GM19035 (cell line): ENCODE measurements around the gene MCU.
"Not testable (repeated sequence)": the region's sequence is repeated elsewhere in the genome, so short reads cannot be mapped to it uniquely, and the experiment has no call there.

ENCODE experiments used
- ATAC-seq: cut with Tn5 transposase; IDR thresholded peaks from one replicate; pipeline ENCODE4 v1.9.1; 2021; ENCODE audit not compliant: unreplicated experiment

The MCU gene

DNA sequence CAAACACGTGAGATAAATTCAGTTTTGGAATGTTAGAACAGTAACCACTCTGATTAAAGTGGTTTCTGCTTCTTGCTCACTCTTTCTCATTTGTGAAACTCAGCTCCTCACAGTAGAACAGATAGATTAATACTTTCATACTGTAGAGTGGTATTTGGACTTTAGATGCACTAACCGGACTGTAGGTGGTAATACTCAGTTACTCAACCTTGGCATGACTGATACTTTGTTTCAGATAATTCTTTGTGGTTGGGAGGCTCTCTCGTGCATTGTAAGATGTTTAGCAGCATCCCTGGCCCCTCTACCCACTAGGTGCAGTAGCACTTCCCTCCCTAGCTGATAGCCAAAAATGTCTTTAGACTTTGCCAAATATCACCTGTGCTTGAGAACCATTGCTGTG lies 37.6 kb downstream of the MCU start:
- ATAC-seq, result no peak

DNA sequence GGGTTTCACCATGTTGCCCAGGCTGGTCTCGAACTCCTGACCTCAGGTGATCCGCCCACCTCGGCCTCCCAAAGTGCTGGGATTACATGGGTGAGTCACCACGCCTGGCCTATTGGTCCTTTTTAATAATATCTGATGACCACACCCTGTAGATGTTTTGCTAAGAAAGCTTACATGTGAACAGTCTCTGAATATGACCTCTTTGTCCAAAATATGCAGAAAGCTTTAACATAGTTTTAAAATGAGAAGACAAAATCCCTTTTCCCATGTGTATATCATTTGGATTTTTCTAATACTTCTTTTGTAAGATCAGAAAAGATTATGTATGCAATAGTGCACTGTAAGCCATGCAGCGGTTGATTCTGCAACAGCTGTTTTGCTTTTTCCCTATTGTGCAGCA lies 38.5 kb downstream of the MCU start:
- no peak for ATAC-seq

- ATAC-seq, result no peak
Measured at GRCh38 chr10:72731916-72732419, 40.0 kb downstream of the MCU start.

DNA sequence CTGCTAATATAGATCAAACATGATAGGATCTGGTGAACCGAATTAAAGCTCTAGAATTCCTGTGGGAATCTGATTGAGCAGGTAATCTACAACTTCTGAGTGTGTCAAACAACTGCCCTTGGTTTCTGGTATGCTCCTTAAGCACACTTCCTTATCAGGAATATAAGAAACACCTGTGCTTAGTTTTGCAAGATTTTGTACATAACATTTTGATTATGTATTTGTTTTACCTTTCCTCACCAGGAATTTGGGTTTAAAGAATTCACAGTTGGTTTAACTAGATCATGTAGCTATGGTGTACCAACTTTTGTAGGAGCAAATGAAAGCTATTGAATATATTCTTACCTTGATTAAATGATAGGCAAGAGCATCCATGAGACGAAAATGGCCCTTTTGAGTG lies 40.6 kb downstream of the MCU start:
- no peak for ATAC-seq

DNA sequence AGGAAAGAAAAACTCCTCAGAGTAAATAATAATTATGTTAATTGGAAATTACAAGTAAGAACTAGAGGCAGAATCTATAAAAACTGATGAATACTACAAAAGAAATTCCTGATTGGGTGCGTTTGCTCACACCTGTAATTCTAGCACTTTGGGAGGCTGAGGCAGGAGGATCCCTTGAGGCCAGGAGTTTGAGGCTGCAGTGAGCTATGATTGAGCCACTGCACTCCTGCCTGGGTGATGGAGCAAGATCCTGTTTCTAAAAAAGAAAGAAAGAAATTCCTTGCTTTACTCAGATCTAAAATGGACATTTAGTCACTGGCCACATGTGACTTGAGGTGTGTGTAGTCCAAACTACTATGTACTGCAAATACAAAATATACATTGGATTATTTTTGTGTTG lies 42.0 kb downstream of the MCU start:
- no peak for ATAC-seq

GRCh38 chr10:72735288-72735936 lies 43.5 kb downstream of the MCU start:
- ATAC-seq, result no peak

DNA sequence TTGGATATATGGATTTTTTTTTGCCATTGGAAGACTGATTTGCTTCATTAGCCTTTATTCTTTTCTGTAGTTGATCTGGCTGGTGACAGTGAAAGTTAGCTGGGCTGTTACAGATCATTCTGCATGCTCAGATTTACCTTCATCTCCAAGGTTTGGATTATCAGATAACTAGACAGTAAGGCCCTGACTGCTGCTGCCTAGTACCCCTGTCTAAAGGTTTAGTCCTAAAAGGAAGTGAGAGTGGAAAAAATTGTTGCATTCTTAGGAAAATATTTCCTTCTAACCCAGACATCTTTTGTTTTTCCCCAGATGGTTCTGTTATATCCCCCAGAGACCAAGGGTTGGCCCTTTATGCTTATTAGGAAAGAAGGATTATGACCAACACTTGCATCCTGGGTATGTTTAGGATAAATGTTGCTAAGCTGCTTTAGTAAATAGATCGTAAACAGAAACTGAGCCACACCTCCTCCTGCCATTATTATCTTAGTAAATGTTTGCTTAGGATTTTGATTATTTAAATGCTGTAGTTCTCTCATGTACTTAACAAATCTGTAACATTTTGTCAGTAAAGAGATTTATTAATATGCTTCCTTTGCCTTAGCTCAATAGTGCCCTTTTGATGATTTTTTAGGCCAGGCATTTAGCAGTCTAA lies 44.4 kb downstream of the MCU start:
- no peak for ATAC-seq

GRCh38 chr10:72736828-72737220 lies 44.9 kb downstream of the MCU start:
- no peak for ATAC-seq

- ATAC-seq, result not testable (repeated sequence)
Measured at GRCh38 chr10:72737357-72737756, 45.4 kb downstream of the MCU start.

DNA sequence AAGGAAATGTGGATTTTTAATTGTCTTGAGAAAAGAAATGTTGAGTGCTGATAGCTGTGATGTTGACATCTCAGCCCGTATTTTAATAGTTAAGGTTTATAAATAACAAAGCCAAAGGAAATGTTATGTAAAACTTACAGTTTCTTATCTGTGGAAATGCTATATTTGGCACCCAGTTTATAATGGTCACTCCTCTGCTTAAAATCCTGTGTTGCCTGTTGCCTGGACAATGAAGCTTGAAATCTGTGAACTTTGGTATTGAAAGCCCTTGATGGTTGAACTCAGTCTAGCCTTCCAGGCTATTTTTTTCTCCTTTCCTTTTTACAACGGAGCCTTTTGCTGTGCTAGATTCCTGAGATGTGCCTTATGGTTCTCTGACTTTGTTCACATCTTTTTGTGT lies 46.5 kb downstream of the MCU start:
- ATAC-seq, result no peak

GRCh38 chr10:72740528-72740927 lies 48.6 kb downstream of the MCU start:
- ATAC-seq, result no peak

GRCh38 chr10:72742092-72742491 lies 50.1 kb downstream of the MCU start:
- no peak for ATAC-seq

- no peak for ATAC-seq
Measured at GRCh38 chr10:72742797-72743196, 50.9 kb downstream of the MCU start.

DNA sequence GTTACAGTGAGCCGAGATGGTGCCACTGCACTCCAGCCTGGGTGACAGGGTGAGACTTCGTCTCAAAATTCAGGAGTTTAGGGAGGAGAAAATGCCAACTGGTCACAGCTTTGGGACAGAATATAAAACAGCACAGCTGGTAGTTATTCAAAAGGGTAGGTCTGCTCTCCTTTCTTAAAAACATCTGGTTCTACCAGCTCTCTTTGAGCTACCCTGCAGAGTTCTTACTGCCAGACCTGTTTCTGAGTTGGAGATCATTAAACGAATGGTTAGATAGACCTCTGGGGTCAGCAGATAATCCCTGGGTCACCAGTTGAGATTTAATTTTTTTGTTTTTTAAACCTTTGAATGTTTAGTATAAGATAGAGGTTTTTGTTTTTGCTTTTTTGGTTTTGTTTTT lies 52.6 kb downstream of the MCU start:
- ATAC-seq, result no peak

DNA sequence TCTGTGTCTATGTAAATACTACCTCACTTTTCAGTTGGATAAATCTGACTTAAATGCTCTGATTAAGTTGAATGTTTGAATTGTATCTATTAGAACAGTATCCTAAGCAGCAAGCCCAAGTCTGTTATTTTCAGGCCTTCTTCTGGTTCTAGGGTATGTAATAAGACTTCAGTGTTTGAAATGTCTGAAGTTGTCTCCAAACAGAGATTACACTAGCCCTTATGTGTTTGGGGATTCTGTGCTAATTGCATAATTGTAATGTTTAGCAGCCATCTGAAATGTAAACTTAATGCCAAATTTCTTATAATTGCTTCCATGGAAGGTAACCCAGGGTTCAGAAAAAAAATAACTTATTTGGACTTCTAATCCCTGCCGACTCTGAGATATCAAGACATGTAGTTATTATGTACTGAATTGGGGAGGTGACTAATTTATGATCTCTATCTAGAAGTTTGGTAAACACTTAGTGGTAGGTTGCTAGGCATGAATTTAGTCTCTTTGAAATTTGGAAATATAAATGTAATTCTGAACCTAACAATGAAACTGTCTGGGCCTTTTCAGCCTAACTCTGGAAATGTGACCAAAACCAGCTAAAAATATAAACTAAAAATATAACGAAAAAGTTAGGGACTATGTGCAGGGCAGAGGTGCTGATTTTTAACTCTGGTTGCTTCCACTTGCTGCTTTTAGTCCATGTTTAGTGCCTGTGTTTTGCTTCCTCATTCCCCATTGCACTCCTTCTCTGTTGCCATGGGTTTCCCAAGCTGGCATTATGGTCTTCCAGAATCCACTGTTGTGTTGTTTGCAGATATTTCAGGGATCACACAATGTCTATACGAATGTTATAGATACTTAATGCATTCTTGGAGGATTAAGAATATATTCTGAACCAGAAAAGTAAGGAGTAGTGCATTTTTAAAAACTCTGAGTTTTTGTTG lies 54.8 kb downstream of the MCU start:
- no peak for ATAC-seq

- no peak for ATAC-seq
Measured at GRCh38 chr10:72747521-72747920, 55.6 kb downstream of the MCU start.

- no peak for ATAC-seq
Measured at GRCh38 chr10:72753760-72754231, 61.9 kb downstream of the MCU start.

- ATAC-seq, result no peak
Measured at GRCh38 chr10:72754275-72755032, 62.5 kb downstream of the MCU start.

DNA sequence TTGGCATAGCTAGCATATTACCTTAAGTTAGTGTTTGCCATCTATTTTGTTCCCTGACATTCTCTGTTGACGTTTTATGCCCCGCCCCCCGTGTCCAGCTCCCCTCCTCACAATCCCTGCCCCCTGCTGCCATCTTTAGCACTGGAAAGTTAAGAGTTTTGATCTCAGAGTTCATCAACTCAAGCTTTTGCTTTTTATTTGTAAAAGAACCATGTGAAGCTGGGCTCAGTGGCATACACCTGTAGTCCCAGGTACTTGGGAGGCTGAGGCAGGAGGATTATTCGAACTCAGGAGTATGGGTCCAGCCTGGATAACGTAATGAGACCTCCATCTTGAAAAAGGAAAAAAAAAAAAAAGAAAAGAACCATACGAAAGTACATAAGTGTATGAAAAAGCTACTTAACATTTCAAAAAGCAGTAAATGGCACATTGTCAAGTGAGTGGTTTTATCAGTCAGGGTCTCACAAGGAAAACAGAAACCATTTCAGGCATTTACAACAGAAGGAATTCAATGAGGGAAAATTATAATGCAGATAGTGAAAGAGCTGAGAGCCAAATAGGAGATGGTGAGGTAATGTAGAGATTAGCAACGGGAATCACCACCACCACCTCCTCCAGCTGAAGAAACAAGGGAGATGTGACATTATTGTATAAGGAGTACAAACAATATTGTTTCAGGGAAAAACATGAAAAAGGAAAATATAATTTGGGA lies 64.9 kb downstream of the MCU start:
- ATAC-seq, result no peak

DNA sequence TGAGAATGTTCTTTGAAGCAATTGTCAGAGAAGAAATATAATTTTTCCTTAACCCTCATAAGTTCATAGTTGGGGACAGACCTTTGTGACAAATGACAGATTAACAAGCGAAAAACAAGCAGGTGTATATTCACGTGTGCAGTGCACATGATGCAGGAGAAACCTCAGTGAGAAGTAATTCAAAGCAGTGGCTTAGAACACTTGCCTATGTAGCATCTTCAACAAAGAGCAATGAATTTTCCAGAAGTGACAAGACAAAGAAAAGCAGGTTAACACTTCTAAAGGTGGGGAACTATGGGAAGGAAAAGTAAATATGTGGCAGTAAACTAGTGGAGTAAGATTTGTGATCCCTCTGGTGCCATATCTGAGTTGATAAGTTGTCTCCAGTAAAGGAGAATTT lies 65.8 kb downstream of the MCU start:
- no peak for ATAC-seq
